ENCODE results near the gene SPTB. TPM values are rescaled to one million over a fixed set of nuclear protein-coding genes. Genes with fewer than 3 reads are reported as not detected.

SPTB gene
- total and polyA plus RNA-seq, 10 of the 15 experiments (the other 5 are each of a cell fraction or from before 2014, with no cell fraction given) = under 0.01 to 0.04 (median 0.02) TPM; not detected in 4

- ChIA-PET SMC1A (ENCODE audit: uncharacterized antibody, unreplicated experiment) (interaction anchor here (1.0 to 1.5 kb wide), 2 partner anchors 11 to 13 kb away, joined by 3 to 4 read pairs; no protein-coding TSS in a partner anchor), RAD21 (ENCODE audit: unreplicated experiment) (no interaction called here), CTCF (interaction anchor here (3.3 kb wide), 1 partner anchor 11 kb away, joined by 10 read pairs; no protein-coding TSS in a partner anchor), POLR2A (interaction anchor here (1.6 kb wide), 1 partner anchor 17 kb away, joined by 3 read pairs; no protein-coding TSS in a partner anchor)
- FAIRE-seq (no peak), ATAC-seq (no peak), DNase-seq (ENCODE audit: low read depth, low spot score) (no peak)
- H3K36me3 ChIP-seq (ENCODE audit: control insufficient read depth in 2 of 2, insufficient read depth in 2 of 2, low read length in 1 of 2) = no peaks in the 10 kb centered on the region
- H3K79me2 ChIP-seq (ENCODE audit: control insufficient read depth, insufficient read depth, low read length) = no peaks in the 10 kb centered on the region
- no TSS peak for BruUV-seq (replicated peaks)
- peaks cover 5 to 24% of the 10 kb centered on the region in 2 experiments; a peak in 3 of 4 replicates for H3K27me3 ChIP-seq (replicated peaks in 1 of 2; ENCODE audit: control insufficient read depth in 2 of 2, insufficient read depth in 2 of 2, low read length in 1 of 2)
- 27% methylated on average over 4 of the region's 4 CpGs for WGBS (ENCODE audit: insufficient coverage, insufficient replicate concordance, low lambda C conversion rate, missing lambda C conversion rate)
- peaks cover 5% of the 10 kb centered on the region; the same call in 1 of the 2 replicates for H3K4me1 ChIP-seq (ENCODE audit: control insufficient read depth, insufficient read depth, low read length)
- H3K4me3 ChIP-seq = no peak overlapping the region
- no peak overlapping the region for H3K9ac ChIP-seq (ENCODE audit: control insufficient read depth, insufficient read depth, low read length)
- H3K4me2 ChIP-seq (ENCODE audit: control insufficient read depth, insufficient read depth) = no peak overlapping the region
- in situ Hi-C loops (cut with MboI) (no loop called here), intact Hi-C loops (cut with micrococcal nuclease; ENCODE audit: unreplicated experiment) (no loop called here)
- H3K27ac ChIP-seq (ENCODE audit: control insufficient read depth, insufficient read depth) = no peak overlapping the region
- H3K9me3 ChIP-seq (replicated peaks; ENCODE audit: control insufficient read depth, insufficient read depth, low read length) = no peaks in the 10 kb centered on the region
- H4K20me1 ChIP-seq (ENCODE audit: control insufficient read depth, insufficient read depth) = no peaks in the 10 kb centered on the region
- TF ChIP-seq DPF2 (IDR thresholded peaks at IDR 0.05) (no peak), NR2C2 (IDR thresholded peaks at IDR 0.05; ENCODE audit: borderline replicate concordance, control insufficient read depth, insufficient read length, low read depth) (no peak), WRNIP1 (IDR thresholded peaks at IDR 0.05; ENCODE audit: borderline replicate concordance, low read depth, low read length) (no peak), USF2 (IDR thresholded peaks at IDR 0.05; ENCODE audit: borderline replicate concordance, low read depth, low read length) (no peak), TCF7 (IDR thresholded peaks at IDR 0.05; ENCODE audit: borderline replicate concordance) (no peak), NKRF (conservative IDR thresholded peaks at IDR 0.05) (no peak), SMC3 (IDR thresholded peaks at IDR 0.05; ENCODE audit: borderline replicate concordance, low read length) (no peak), IRF4 (IDR thresholded peaks at IDR 0.05; ENCODE audit: low read depth, low read length) (no peak), SMAD1 (IDR thresholded peaks at IDR 0.05; ENCODE audit: low read depth, partially characterized antibody) (no peak), RELA (IDR thresholded peaks at IDR 0.05; ENCODE audit: borderline replicate concordance, partially characterized antibody) (no peak), PML (IDR thresholded peaks at IDR 0.05; ENCODE audit: low read length) (no peak), NFYB (IDR thresholded peaks at IDR 0.05; ENCODE audit: insufficient read depth, low read depth, low read length) (no peak), EGR1 (IDR thresholded peaks at IDR 0.05; ENCODE audit: borderline replicate concordance in 1 of 2, low read depth in 2 of 2, low read length in 2 of 2) (no peak)
- TF ChIP-seq, protein P1, sequence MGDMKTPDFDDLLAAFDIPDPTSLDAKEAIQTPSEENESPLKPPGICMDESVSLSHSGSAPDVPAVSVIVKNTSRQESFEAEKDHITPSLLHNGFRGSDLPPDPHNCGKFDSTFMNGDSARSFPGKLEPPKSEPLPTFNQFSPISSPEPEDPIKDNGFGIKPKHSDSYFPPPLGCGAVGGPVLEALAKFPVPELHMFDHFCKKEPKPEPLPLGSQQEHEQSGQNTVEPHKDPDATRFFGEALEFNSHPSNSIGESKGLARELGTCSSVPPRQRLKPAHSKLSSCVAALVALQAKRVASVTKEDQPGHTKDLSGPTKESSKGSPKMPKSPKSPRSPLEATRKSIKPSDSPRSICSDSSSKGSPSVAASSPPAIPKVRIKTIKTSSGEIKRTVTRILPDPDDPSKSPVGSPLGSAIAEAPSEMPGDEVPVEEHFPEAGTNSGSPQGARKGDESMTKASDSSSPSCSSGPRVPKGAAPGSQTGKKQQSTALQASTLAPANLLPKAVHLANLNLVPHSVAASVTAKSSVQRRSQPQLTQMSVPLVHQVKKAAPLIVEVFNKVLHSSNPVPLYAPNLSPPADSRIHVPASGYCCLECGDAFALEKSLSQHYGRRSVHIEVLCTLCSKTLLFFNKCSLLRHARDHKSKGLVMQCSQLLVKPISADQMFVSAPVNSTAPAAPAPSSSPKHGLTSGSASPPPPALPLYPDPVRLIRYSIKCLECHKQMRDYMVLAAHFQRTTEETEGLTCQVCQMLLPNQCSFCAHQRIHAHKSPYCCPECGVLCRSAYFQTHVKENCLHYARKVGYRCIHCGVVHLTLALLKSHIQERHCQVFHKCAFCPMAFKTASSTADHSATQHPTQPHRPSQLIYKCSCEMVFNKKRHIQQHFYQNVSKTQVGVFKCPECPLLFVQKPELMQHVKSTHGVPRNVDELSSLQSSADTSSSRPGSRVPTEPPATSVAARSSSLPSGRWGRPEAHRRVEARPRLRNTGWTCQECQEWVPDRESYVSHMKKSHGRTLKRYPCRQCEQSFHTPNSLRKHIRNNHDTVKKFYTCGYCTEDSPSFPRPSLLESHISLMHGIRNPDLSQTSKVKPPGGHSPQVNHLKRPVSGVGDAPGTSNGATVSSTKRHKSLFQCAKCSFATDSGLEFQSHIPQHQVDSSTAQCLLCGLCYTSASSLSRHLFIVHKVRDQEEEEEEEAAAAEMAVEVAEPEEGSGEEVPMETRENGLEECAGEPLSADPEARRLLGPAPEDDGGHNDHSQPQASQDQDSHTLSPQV (IDR thresholded peaks at IDR 0.05) = no peak
- TF ChIP-seq, protein P2, sequence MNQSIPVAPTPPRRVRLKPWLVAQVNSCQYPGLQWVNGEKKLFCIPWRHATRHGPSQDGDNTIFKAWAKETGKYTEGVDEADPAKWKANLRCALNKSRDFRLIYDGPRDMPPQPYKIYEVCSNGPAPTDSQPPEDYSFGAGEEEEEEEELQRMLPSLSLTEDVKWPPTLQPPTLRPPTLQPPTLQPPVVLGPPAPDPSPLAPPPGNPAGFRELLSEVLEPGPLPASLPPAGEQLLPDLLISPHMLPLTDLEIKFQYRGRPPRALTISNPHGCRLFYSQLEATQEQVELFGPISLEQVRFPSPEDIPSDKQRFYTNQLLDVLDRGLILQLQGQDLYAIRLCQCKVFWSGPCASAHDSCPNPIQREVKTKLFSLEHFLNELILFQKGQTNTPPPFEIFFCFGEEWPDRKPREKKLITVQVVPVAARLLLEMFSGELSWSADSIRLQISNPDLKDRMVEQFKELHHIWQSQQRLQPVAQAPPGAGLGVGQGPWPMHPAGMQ (IDR thresholded peaks at IDR 0.05; ENCODE audit: borderline replicate concordance) = no peak
- no peak overlapping the region for H2AFZ ChIP-seq (ENCODE audit: control insufficient read depth, low read depth, low read length)
These were observed 173.6 kb downstream of the SPTB start for GRCh38 chr14:64706119-64706592.
